Endothelial cell of umbilical vein (primary cell): Measurements from ENCODE around the gene ANGPTL2. TPM values are rescaled to one million over a fixed set of nuclear protein-coding genes. Genes with fewer than 3 reads are reported as not detected.

Source experiments
- BruUV-seq: library from RNA; stranded (reverse); fragments of 400-500 nt; replicated peaks from 2 replicates; lab custom pipeline; 2021; lab: Mats Ljungman, UMichigan
- CTCF ChIA-PET: fragments of 300-600, 350-600 bp; sonication (Branson Sonifier 250); formaldehyde crosslinking; loops from one replicate; lab custom pipeline; 2021; ENCODE audit warnings: antibody characterized with exemption, inconsistent platforms; lab: Charles Lee
- POLR2A ChIA-PET: fragments of 300-600, 350-600 bp; sonication (Branson Sonifier 250); formaldehyde crosslinking; loops from one replicate; lab custom pipeline; 2021; ENCODE audit warnings: antibody characterized with exemption, inconsistent platforms; lab: Charles Lee
- DNase-seq: peaks from one replicate; pipeline ENCODE4 v3.0.0-alpha.2; 2011; ENCODE audit warnings: low read depth, low spot score
- FAIRE-seq: peaks from 2 replicates; lab custom pipeline; 2011; peaks lifted over from hg19 to GRCh38; lab: Jason Lieb, UNC
- H2AFZ ChIP-seq: 2 replicates; pipeline ENCODE4 v1.6.0; 2012; ENCODE audit warnings: low read depth, low read length, control low read depth, inconsistent platforms
- H3K27ac ChIP-seq: 2 replicates; pipeline ENCODE4 v1.5.1; 2011; ENCODE audit warnings: low read depth, mild to moderate bottlenecking, control low read depth, low read length, moderate library complexity; ENCODE audit not compliant: insufficient read depth
- H3K27me3 ChIP-seq, 2 experiments: 2 replicates each; pipeline versions ENCODE4 v1.6.0 to v1.6.1; 2011; ENCODE audit warnings: low read length in 2 of 2, mixed read lengths in 1 of 2; ENCODE audit not compliant: control insufficient read depth in 2 of 2, insufficient read depth in 2 of 2
- H3K36me3 ChIP-seq, 2 experiments: 2 replicates in 1 of 2; 3 replicates in 1 of 2; pipeline ENCODE4 v1.5.1; 2011; ENCODE audit warnings: low read length in 2 of 2, mild to moderate bottlenecking in 1 of 2, moderate library complexity in 1 of 2; ENCODE audit not compliant: control insufficient read depth in 2 of 2, insufficient read depth in 2 of 2; ENCODE audit errors: extremely low read depth in 1 of 2
- H3K4me1 ChIP-seq: 3 replicates; pipeline ENCODE4 v1.5.1; 2011; ENCODE audit warnings: mild to moderate bottlenecking, low read length; ENCODE audit not compliant: control insufficient read depth, insufficient read depth; ENCODE audit errors: extremely low read depth
- H3K4me2 ChIP-seq: 2 replicates; pipeline ENCODE4 v1.6.1; 2011; ENCODE audit warnings: low read length, control low read depth, mixed read lengths; ENCODE audit not compliant: insufficient read depth
- H3K4me3 ChIP-seq, 3 experiments: fragments of 200-600 bp in 1 of 3; sonication (generic), shearing (Covaris generic) in 1 of 3; replicated peaks in 1 of 3; 2 replicates each; pipeline ENCODE4 v1.5.1; 2011 to 2016; ENCODE audit warnings: control low read depth in 3 of 3, low read length in 3 of 3, mild to moderate bottlenecking in 2 of 3, inconsistent platforms in 1 of 3, low read depth in 1 of 3, moderate library complexity in 1 of 3; ENCODE audit not compliant: insufficient read depth in 1 of 3
- H3K79me2 ChIP-seq: 2 replicates; pipeline ENCODE4 v1.6.0; 2012; ENCODE audit warnings: low read length, inconsistent platforms; ENCODE audit not compliant: control insufficient read depth, insufficient read depth
- H3K9ac ChIP-seq: replicated peaks from 2 replicates; pipeline ENCODE3; 2011; ENCODE audit warnings: low read length, control low read depth; ENCODE audit not compliant: insufficient read depth; ENCODE audit errors: extremely low read depth
- H3K9me1 ChIP-seq: replicated peaks from 3 replicates; pipeline ENCODE4 v1.6.0; 2011; ENCODE audit warnings: mild to moderate bottlenecking, low read length; ENCODE audit not compliant: control insufficient read depth, insufficient read depth; ENCODE audit errors: extremely low read depth
- H3K9me3 ChIP-seq: replicated peaks from 2 replicates; pipeline ENCODE4 v1.5.1; 2012; ENCODE audit warnings: low read length, inconsistent platforms; ENCODE audit not compliant: control insufficient read depth, insufficient read depth
- H4K20me1 ChIP-seq: replicated peaks from 2 replicates; pipeline ENCODE3; 2011; ENCODE audit warnings: mild to moderate bottlenecking, low read length; ENCODE audit not compliant: control insufficient read depth, insufficient read depth; ENCODE audit errors: extremely low read depth
- CTCF ChIP-seq, 2 donors: IDR thresholded peaks; 1 replicate in 1 of 2; 2 replicates in 1 of 2; pipeline ENCODE4 v1.5.1; 2011; ENCODE audit warnings: low read length in 2 of 2, mild to moderate bottlenecking in 2 of 2, moderate library complexity in 2 of 2, control low read depth in 1 of 2, inconsistent platforms in 1 of 2, low read depth in 1 of 2; ENCODE audit not compliant: insufficient read depth in 1 of 2; ENCODE audit errors: extremely low read depth in 1 of 2
- EZH2 ChIP-seq: IDR thresholded peaks from 2 replicates; pipeline ENCODE4 v1.6.1; 2012; ENCODE audit warnings: borderline replicate concordance, low read depth, mild to moderate bottlenecking, moderate library complexity, low read length, inconsistent platforms; ENCODE audit not compliant: severe bottlenecking
- FOS ChIP-seq: IDR thresholded peaks from 2 replicates; pipeline ENCODE4 v1.6.1; 2011; ENCODE audit warnings: mild to moderate bottlenecking, low read length, moderate library complexity, borderline replicate concordance; ENCODE audit not compliant: insufficient read depth
- GATA2 ChIP-seq: IDR thresholded peaks from 2 replicates; pipeline ENCODE4 v1.7.0; 2011; ENCODE audit warnings: low read depth, mild to moderate bottlenecking, moderate library complexity, mixed read lengths, low read length; ENCODE audit not compliant: insufficient read length, insufficient read depth
- JUN ChIP-seq: IDR thresholded peaks from 2 replicates; pipeline ENCODE4 v1.6.1; 2011; ENCODE audit warnings: borderline replicate concordance, low read depth; ENCODE audit not compliant: insufficient read length, insufficient read depth
- MAX ChIP-seq: IDR thresholded peaks from 2 replicates; pipeline ENCODE4 v1.6.1; 2011; ENCODE audit not compliant: insufficient read depth, insufficient read length
- MYC ChIP-seq: IDR thresholded peaks from one replicate; pipeline ENCODE4 v1.6.1; 2011; ENCODE audit warnings: mild to moderate bottlenecking, low read depth, low read length
- POLR2A ChIP-seq: IDR thresholded peaks from 2 replicates; pipeline ENCODE4 v1.6.1; 2012; ENCODE audit warnings: low read depth, mild to moderate bottlenecking, control low read depth, low read length
- POLR2AphosphoS5 ChIP-seq: IDR thresholded peaks from 2 replicates; pipeline ENCODE4 v1.6.1; 2012; ENCODE audit warnings: low read depth, mild to moderate bottlenecking, control low read depth, low read length, moderate library complexity; ENCODE audit not compliant: insufficient read depth
- dilution Hi-C: fragments of 300-500 bp; cut with MboI; formaldehyde crosslinking; loops from one replicate; pipeline ENCODE4 v1.15.0; 2019; ENCODE audit warnings: low sequenced_read_pairs; ENCODE audit not compliant: extremely low pct_ligation_motif_present
- intact Hi-C: fragments of 100-400 bp; cut with micrococcal nuclease; formaldehyde crosslinking; loops from one replicate; pipeline ENCODE4 v1.10.0; 2022
- polyA plus RNA-seq, 4 experiments: library from polyadenylated mRNA; depleted of rRNA in 3 of 4; stranded (reverse) in 3 of 4; unstranded in 1 of 4; fragments of >200 nt; gene quantifications; 2 replicates each; pipeline versions ENCODE4 v1.2.1 to v1.2.3, GENCODE V29; 2011 to 2012; ENCODE audit warnings: missing spikeins in 1 of 4
- total RNA-seq: library from RNA; stranded (reverse); gene quantifications from 2 replicates; pipeline ENCODE4 v1.2.3, GENCODE V29; 2021

Gene ANGPTL2
- total and polyA plus RNA-seq, 2 donors (not counting 3 experiments of a cell fraction or from before 2014, with no cell fraction given), result 15.1 to 24.5 TPM

- H3K36me3 ChIP-seq, result no peaks in the 10 kb centered on the region
- H3K27me3 ChIP-seq, result no peaks in the 10 kb centered on the region
- no peaks in the 10 kb centered on the region for H4K20me1 ChIP-seq
- FAIRE-seq (no peak), DNase-seq (no peak)
- no peak overlapping the region for H3K9ac ChIP-seq
- no peaks in the 10 kb centered on the region for H3K79me2 ChIP-seq
- TF ChIP-seq GATA2 (no peak), MAX (no peak), EZH2 (no peak), CTCF (IDR thresholded peaks at IDR 0.05; ENCODE audit: extremely low read depth in 1 of 2, insufficient read depth in 1 of 2, low read depth in 1 of 2, low read length in 2 of 2) (no peak), FOS (no peak), JUN (no peak), POLR2A (no peak), POLR2AphosphoS5 (no peak), MYC (no peak)
- no peak overlapping the region for H3K27ac ChIP-seq
- no peaks in the 10 kb centered on the region for H3K9me1 ChIP-seq
- H2AFZ ChIP-seq, result no peak overlapping the region
- H3K9me3 ChIP-seq, result no peaks in the 10 kb centered on the region
- ChIA-PET CTCF (interaction anchor here (1.2 to 1.9 kb wide), 4 partner anchors 11 to 120 kb away, joined by 3 to 5 read pairs (median 3); no protein-coding TSS in a partner anchor), POLR2A (no interaction called here)
- peaks cover 23% of the 10 kb centered on the region for H3K4me1 ChIP-seq
- no peak overlapping the region for H3K4me3 ChIP-seq
- dilution Hi-C loops, result no loop called here
- intact Hi-C loops, result no loop called here
- no TSS peak for BruUV-seq
- no peak overlapping the region for H3K4me2 ChIP-seq
These were observed 45.4 kb downstream of the ANGPTL2 start for GRCh38 chr9:127076860-127077643.
